ENCODE measurements around the gene FRMD5. TPM values are rescaled to one million over a fixed set of nuclear protein-coding genes. Genes with fewer than 3 reads are reported as not detected.

FRMD5 gene
- total and polyA plus RNA-seq, 2 experiments from 2014 or later: 5.9 to 10.1 TPM

DNA sequence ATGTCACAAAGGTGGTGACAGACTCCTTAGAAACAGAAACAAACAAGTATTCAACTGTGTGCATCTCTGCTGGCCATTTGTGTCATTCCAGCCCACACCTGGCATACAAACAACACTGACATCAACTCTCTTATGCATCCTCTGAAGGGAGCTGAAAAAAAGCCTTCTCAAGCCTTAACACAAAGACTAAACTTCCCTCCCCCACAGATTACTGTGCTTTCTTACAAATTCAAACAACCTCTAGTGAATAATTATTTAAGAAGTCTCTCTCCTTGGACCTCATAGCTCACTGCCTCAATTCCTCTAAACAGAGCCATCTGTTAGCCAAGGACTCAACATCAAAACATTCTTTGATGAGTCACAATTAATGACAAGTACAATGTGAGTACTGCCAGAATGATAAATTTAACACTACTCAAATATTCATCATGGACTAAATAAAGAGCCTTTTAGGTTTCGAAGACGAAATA is 236.2 kb downstream of the FRMD5 start (continued):
- TF ChIP-seq ZNF462 (CRISPR knock-in tag; IDR thresholded peaks at IDR 0.05) (no peak), EZH2phosphoT487 (IDR thresholded peaks at IDR 0.05; ENCODE audit: unreplicated experiment) (no peak), ZNF331 (CRISPR knock-in tag; IDR thresholded peaks at IDR 0.05; ENCODE audit: low read depth) (no peak), ETS1 (IDR thresholded peaks at IDR 0.05) (no peak), POLR2AphosphoS5 (IDR thresholded peaks at IDR 0.05; ENCODE audit: low read depth) (no peak)

DNA sequence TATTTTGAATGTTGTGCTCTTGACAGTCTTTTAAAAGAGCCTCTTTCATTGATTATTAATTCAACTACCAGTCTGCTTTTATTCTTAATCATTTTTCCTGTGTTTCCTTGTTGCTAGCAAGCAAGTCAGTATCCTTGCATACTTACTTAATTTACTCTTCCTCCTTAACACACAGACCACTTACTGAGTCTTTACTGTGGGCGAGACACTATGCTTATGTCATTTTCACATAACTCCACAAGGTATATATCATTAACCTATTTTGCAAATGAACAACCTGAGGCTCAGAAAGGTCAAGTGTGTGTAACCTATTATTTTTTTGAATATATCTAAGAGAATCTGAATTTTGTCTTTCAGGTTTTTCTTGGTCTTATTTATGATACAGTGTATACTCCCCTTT is 237.3 kb downstream of the FRMD5 start:
- no peak overlapping the region; the same call in 1 of the 2 replicates for H3K27ac Mint-ChIP-seq
- DNase-seq (ENCODE audit: low spot score) (no peak), ATAC-seq (no peak)
- H3K9me3 Mint-ChIP-seq: no peaks in the 10 kb centered on the region
- H3F3A ChIP-seq (replicated peaks; ENCODE audit: low read depth): no peaks in the 10 kb centered on the region
- H2AFZ ChIP-seq: no peak overlapping the region
- no peaks in the 10 kb centered on the region for H3K36me3 ChIP-seq (ENCODE audit: insufficient read depth)
- H3K4me3 ChIP-seq: no peak overlapping the region
- no peak overlapping the region for H3K4me3 Mint-ChIP-seq
- no peaks in the 10 kb centered on the region for H3K36me3 Mint-ChIP-seq (ENCODE audit: low read depth)
- no peaks in the 10 kb centered on the region for H3K79me2 ChIP-seq (replicated peaks; ENCODE audit: insufficient read depth)
- H3K9me2 ChIP-seq (ENCODE audit: insufficient read depth): no peaks in the 10 kb centered on the region
- H3K27me3 Mint-ChIP-seq (ENCODE audit: insufficient read depth, low read depth, poor library complexity): no peaks in the 10 kb centered on the region
- no peaks in the 10 kb centered on the region for H4K20me1 ChIP-seq (replicated peaks; ENCODE audit: insufficient read depth)
- H3K27ac ChIP-seq (ENCODE audit: low read depth): no peak overlapping the region
- H3K4me1 Mint-ChIP-seq: peaks cover 14% of the 10 kb centered on the region
- no peaks in the 10 kb centered on the region for H3K27me3 ChIP-seq (ENCODE audit: insufficient read depth)
- peaks cover 9% of the 10 kb centered on the region for H3K4me1 ChIP-seq (ENCODE audit: insufficient read depth)
- H3K4me2 ChIP-seq: no peak overlapping the region
- TF ChIP-seq CTCF (conservative IDR thresholded peaks at IDR 0.05; ENCODE audit: low read depth in 2 of 2): no peak
- TF ChIP-seq EZH2 (IDR thresholded peaks at IDR 0.05; ENCODE audit: low read depth, unreplicated experiment): no peak
- no peak for TF ChIP-seq CREB1 (CRISPR knock-in tag; IDR thresholded peaks at IDR 0.05; ENCODE audit: low read depth)
- TF ChIP-seq, protein P1, sequence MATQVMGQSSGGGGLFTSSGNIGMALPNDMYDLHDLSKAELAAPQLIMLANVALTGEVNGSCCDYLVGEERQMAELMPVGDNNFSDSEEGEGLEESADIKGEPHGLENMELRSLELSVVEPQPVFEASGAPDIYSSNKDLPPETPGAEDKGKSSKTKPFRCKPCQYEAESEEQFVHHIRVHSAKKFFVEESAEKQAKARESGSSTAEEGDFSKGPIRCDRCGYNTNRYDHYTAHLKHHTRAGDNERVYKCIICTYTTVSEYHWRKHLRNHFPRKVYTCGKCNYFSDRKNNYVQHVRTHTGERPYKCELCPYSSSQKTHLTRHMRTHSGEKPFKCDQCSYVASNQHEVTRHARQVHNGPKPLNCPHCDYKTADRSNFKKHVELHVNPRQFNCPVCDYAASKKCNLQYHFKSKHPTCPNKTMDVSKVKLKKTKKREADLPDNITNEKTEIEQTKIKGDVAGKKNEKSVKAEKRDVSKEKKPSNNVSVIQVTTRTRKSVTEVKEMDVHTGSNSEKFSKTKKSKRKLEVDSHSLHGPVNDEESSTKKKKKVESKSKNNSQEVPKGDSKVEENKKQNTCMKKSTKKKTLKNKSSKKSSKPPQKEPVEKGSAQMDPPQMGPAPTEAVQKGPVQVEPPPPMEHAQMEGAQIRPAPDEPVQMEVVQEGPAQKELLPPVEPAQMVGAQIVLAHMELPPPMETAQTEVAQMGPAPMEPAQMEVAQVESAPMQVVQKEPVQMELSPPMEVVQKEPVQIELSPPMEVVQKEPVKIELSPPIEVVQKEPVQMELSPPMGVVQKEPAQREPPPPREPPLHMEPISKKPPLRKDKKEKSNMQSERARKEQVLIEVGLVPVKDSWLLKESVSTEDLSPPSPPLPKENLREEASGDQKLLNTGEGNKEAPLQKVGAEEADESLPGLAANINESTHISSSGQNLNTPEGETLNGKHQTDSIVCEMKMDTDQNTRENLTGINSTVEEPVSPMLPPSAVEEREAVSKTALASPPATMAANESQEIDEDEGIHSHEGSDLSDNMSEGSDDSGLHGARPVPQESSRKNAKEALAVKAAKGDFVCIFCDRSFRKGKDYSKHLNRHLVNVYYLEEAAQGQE (IDR thresholded peaks at IDR 0.05; ENCODE audit: unreplicated experiment): no peak
- no peak for TF ChIP-seq ETS1 (IDR thresholded peaks at IDR 0.05)
- no peak for TF ChIP-seq NANOG (IDR thresholded peaks at IDR 0.05; ENCODE audit: borderline replicate concordance)
- no peak for TF ChIP-seq STAT1 (IDR thresholded peaks at IDR 0.05; ENCODE audit: unreplicated experiment)

Data from GM23338 (cell line).